ENCODE measurements around the gene TNFRSF18.

GRCh38 chr1:1171161-1171545, 35.2 kb downstream of the TNFRSF18 start:
- TF ChIP-seq, protein P1, sequence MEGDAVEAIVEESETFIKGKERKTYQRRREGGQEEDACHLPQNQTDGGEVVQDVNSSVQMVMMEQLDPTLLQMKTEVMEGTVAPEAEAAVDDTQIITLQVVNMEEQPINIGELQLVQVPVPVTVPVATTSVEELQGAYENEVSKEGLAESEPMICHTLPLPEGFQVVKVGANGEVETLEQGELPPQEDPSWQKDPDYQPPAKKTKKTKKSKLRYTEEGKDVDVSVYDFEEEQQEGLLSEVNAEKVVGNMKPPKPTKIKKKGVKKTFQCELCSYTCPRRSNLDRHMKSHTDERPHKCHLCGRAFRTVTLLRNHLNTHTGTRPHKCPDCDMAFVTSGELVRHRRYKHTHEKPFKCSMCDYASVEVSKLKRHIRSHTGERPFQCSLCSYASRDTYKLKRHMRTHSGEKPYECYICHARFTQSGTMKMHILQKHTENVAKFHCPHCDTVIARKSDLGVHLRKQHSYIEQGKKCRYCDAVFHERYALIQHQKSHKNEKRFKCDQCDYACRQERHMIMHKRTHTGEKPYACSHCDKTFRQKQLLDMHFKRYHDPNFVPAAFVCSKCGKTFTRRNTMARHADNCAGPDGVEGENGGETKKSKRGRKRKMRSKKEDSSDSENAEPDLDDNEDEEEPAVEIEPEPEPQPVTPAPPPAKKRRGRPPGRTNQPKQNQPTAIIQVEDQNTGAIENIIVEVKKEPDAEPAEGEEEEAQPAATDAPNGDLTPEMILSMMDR (IDR thresholded peaks at IDR 0.05), result no peak
- TF ChIP-seq POLR2A (IDR thresholded peaks at IDR 0.05), result no peak
- no peak for TF ChIP-seq EP300 (IDR thresholded peaks at IDR 0.05)
